ENCODE results near the gene IFITM10. TPM values are rescaled to one million over a fixed set of nuclear protein-coding genes. Genes with fewer than 3 reads are reported as not detected.
A peak's percentile ranks its signal among the peaks of the same experiment; 100 is the strongest.

IFITM10 gene
- total and polyA plus RNA-seq, 9 of the 15 experiments (the other 6 are each of a cell fraction or from before 2014, with no cell fraction given): 0.08 to 0.13 (median 0.09) TPM; not detected in 6

GRCh38 chr11:1770528-1770927, 20.1 kb upstream of the IFITM10 start:
- FAIRE-seq (no peak), ATAC-seq (no peak), DNase-seq (ENCODE audit: extremely low read depth in 1 of 4, low spot score in 3 of 4) (no peak)
- H3K4me3 ChIP-seq: no peak overlapping the region
- ChIA-PET POLR2A (interaction anchor here (1.0 kb wide), 1 partner anchor 20 kb away, joined by 3 read pairs; the partner anchor contains the start of gene IFITM10), CTCF (ENCODE audit: low intra/inter-chr PET ratio) (no interaction called here)
- no peak overlapping the region for H3K27ac ChIP-seq (ENCODE audit: extremely low read depth, low read depth, low read length)
- no TSS peak for BruUV-seq (replicated peaks)
- 39% methylated on average over 5 of the region's 5 CpGs for WGBS (ENCODE audit: insufficient coverage, low coverage, missing lambda C conversion rate)
- H4K20me1 ChIP-seq (replicated peaks; ENCODE audit: control insufficient read depth, insufficient read depth, low read length): no peaks in the 10 kb centered on the region
- H3K9ac ChIP-seq (ENCODE audit: insufficient read depth in 1 of 2, low read depth in 2 of 2, low read length in 2 of 2): no peak overlapping the region
- H3K9me1 ChIP-seq (ENCODE audit: control insufficient read depth, insufficient read depth, low read length): no peaks in the 10 kb centered on the region
- no peak overlapping the region for H3K4me2 ChIP-seq (ENCODE audit: insufficient read depth, low read length)
- H3K9me3 ChIP-seq (replicated peaks; ENCODE audit: control insufficient read depth, insufficient read depth, low read depth, low read length): no peaks in the 10 kb centered on the region
- peaks cover 21 to 52% of the 10 kb centered on the region in 2 experiments for H3K4me1 ChIP-seq (replicated peaks in 1 of 2; ENCODE audit: control insufficient read depth in 2 of 2, insufficient read depth in 2 of 2, low read length in 2 of 2)
- in situ Hi-C loops (cut with MboI): no loop called here
- H3K27me3 ChIP-seq (ENCODE audit: control insufficient read depth in 2 of 2, insufficient read depth in 2 of 2, low read length in 2 of 2): no peaks in the 10 kb centered on the region
- intact Hi-C loops (cut with micrococcal nuclease): no loop called here
- H2AFZ ChIP-seq (ENCODE audit: low read depth, low read length): no peak overlapping the region
- no peaks in the 10 kb centered on the region for H3K36me3 ChIP-seq (ENCODE audit: control insufficient read depth, insufficient read depth, low read length)
- H3K79me2 ChIP-seq (ENCODE audit: control insufficient read depth, insufficient read depth, low read length): no peaks in the 10 kb centered on the region
- TF ChIP-seq HNRNPL (IDR thresholded peaks at IDR 0.05; ENCODE audit: low read depth, low read length) (no peak), TAF15 (IDR thresholded peaks at IDR 0.05; ENCODE audit: low read depth, low read length) (no peak), KLF6 (CRISPR knock-in tag; IDR thresholded peaks at IDR 0.05; ENCODE audit: borderline replicate concordance) (no peak), CTCF (IDR thresholded peaks at IDR 0.05 in 2 of 3, conservative IDR thresholded peaks at IDR 0.05 in 1 of 3; ENCODE audit: insufficient read depth in 2 of 3, low read depth in 1 of 3, low read length in 3 of 3) (no peak), ZBTB34 (CRISPR knock-in tag; IDR thresholded peaks at IDR 0.05) (no peak), MEIS2 (IDR thresholded peaks at IDR 0.05; ENCODE audit: partially characterized antibody) (peak; percentile 24), CXXC5 (CRISPR knock-in tag; IDR thresholded peaks at IDR 0.05) (no peak), GABPB2 (CRISPR knock-in tag; conservative IDR thresholded peaks at IDR 0.05) (no peak), MTA3 (IDR thresholded peaks at IDR 0.05; ENCODE audit: borderline replicate concordance) (no peak), TEAD2 (tag; IDR thresholded peaks at IDR 0.05) (no peak), CEBPB (tag; IDR thresholded peaks at IDR 0.05) (peak; percentile 46; the same call in 1 of the 2 replicates)

All from K562 (cell line).